ENCODE measurements around the gene CELSR1.

DNA sequence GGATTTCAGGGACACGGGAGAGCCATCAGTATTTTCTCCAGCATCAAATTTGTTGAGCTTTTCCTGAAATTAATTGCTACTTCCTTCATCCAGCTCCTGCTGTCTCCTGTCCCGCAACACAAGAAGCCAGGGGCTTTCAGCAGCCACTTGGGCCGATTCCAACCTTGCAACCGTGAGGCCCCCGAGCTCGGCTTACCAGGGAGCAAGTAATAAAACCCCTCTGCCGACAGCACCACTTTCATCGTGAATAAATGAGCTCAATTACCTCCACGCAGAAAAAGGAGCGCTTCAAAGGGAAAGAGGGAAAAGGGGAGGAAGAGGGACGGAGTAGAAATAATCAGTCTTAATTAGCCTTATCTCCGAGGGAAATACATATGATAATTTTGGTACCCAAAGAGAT, 76.6 kb downstream of the CELSR1 start:
- TF ChIP-seq, protein P1, sequence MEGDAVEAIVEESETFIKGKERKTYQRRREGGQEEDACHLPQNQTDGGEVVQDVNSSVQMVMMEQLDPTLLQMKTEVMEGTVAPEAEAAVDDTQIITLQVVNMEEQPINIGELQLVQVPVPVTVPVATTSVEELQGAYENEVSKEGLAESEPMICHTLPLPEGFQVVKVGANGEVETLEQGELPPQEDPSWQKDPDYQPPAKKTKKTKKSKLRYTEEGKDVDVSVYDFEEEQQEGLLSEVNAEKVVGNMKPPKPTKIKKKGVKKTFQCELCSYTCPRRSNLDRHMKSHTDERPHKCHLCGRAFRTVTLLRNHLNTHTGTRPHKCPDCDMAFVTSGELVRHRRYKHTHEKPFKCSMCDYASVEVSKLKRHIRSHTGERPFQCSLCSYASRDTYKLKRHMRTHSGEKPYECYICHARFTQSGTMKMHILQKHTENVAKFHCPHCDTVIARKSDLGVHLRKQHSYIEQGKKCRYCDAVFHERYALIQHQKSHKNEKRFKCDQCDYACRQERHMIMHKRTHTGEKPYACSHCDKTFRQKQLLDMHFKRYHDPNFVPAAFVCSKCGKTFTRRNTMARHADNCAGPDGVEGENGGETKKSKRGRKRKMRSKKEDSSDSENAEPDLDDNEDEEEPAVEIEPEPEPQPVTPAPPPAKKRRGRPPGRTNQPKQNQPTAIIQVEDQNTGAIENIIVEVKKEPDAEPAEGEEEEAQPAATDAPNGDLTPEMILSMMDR (IDR thresholded peaks at IDR 0.05), result no peak
- no peak for TF ChIP-seq POLR2AphosphoS5 (IDR thresholded peaks at IDR 0.05)
